Measurements from ENCODE around the gene GTF3C5.

GTF3C5 gene

DNA sequence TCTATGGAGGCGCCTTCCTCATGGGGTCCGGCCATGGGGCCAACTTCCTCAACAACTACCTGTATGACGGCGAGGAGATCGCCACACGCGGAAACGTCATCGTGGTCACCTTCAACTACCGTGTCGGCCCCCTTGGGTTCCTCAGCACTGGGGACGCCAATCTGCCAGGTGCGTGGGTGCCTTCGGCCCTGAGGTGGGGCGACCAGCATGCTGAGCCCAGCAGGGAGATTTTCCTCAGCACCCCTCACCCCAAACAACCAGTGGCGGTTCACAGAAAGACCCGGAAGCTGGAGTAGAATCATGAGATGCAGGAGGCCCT lies 34.2 kb downstream of the GTF3C5 start:
- Histone ChIP-seq H3K4me2 (ENCODE audit: low read depth, low read length, poor library complexity, severe bottlenecking) (no peak overlapping the region), H3K36me3 (ENCODE audit: insufficient read depth, low read length) (no peaks in the 10 kb centered on the region)
- TF ChIP-seq, protein P1, sequence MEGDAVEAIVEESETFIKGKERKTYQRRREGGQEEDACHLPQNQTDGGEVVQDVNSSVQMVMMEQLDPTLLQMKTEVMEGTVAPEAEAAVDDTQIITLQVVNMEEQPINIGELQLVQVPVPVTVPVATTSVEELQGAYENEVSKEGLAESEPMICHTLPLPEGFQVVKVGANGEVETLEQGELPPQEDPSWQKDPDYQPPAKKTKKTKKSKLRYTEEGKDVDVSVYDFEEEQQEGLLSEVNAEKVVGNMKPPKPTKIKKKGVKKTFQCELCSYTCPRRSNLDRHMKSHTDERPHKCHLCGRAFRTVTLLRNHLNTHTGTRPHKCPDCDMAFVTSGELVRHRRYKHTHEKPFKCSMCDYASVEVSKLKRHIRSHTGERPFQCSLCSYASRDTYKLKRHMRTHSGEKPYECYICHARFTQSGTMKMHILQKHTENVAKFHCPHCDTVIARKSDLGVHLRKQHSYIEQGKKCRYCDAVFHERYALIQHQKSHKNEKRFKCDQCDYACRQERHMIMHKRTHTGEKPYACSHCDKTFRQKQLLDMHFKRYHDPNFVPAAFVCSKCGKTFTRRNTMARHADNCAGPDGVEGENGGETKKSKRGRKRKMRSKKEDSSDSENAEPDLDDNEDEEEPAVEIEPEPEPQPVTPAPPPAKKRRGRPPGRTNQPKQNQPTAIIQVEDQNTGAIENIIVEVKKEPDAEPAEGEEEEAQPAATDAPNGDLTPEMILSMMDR (conservative IDR thresholded peaks at IDR 0.05; ENCODE audit: low read length) = no peak
- no peak for TF ChIP-seq EZH2phosphoT487 (IDR thresholded peaks at IDR 0.05; ENCODE audit: borderline replicate concordance)

DNA sequence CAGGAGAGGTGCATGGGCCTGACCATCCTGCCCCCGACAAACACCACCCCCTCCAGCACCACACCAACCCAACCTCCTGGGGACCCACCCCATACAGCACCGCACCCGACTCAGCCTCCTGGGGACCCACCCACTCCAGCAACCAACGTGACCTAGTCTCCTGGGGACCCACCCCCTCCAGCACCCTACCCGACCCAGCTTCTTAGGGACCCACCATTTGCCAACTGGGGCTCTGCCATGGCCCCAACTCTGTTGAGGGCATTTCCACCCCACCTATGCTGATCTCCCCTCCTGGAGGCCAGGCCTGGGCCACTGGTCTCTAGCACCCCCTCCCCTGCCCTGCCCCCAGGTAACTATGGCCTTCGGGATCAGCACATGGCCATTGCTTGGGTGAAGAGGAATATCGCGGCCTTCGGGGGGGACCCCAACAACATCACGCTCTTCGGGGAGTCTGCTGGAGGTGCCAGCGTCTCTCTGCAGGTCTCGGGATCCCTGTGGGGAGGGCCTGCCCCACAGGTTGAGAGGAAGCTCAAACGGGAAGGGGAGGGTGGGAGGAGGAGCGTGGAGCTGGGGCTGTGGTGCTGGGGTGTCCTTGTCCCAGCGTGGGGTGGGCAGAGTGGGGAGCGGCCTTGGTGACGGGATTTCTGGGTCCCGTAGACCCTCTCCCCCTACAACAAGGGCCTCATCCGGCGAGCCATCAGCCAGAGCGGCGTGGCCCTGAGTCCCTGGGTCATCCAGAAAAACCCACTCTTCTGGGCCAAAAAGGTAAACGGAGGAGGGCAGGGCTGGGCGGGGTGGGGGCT lies 35.6 kb downstream of the GTF3C5 start:
- Histone ChIP-seq H3F3A (ENCODE audit: low read depth) (no peaks in the 10 kb centered on the region), H3K79me2 (ENCODE audit: insufficient read depth, low read length) (peaks cover 3% of the 10 kb centered on the region; the same call in 1 of the 2 replicates), H3K36me3 (ENCODE audit: insufficient read depth, low read length) (no peaks in the 10 kb centered on the region), H3K4me1 (ENCODE audit: insufficient read depth, low read length, poor library complexity, severe bottlenecking) (peaks cover 19% of the 10 kb centered on the region), H3K9ac (ENCODE audit: low read depth, low read length, poor library complexity, severe bottlenecking) (no peak overlapping the region), H2AFZ (ENCODE audit: low read length) (no peak overlapping the region), H3K4me3 (ENCODE audit: low read length, poor library complexity, severe bottlenecking) (no peak overlapping the region), H3K27me3 (ENCODE audit: insufficient read depth, low read length, poor library complexity, severe bottlenecking) (no peaks in the 10 kb centered on the region), H3K9me2 (replicated peaks; ENCODE audit: low read depth, low read length) (no peaks in the 10 kb centered on the region), H3K4me2 (ENCODE audit: low read depth, low read length, poor library complexity, severe bottlenecking) (no peak overlapping the region), H3K9me3 (ENCODE audit: insufficient read depth, low read depth, low read length) (no peaks in the 10 kb centered on the region), H4K20me1 (ENCODE audit: insufficient read depth, low read length, poor library complexity, severe bottlenecking) (no peaks in the 10 kb centered on the region)
- no peak for TF ChIP-seq EZH2phosphoT487 (IDR thresholded peaks at IDR 0.05; ENCODE audit: borderline replicate concordance)
- TF ChIP-seq, protein P1 (conservative IDR thresholded peaks at IDR 0.05; ENCODE audit: low read length) = no peak

More for the DNA sequence above, 34.2 kb downstream of the GTF3C5 start:
- no peak overlapping the region for H3K4me3 ChIP-seq (ENCODE audit: low read length, poor library complexity, severe bottlenecking)
- peaks cover 5% of the 10 kb centered on the region; the same call in 1 of the 2 replicates for H3K79me2 ChIP-seq (ENCODE audit: insufficient read depth, low read length)
- no peak overlapping the region for H2AFZ ChIP-seq (ENCODE audit: low read length)
- H3K27me3 ChIP-seq (ENCODE audit: insufficient read depth, low read length, poor library complexity, severe bottlenecking) = no peaks in the 10 kb centered on the region
- no peaks in the 10 kb centered on the region for H4K20me1 ChIP-seq (ENCODE audit: insufficient read depth, low read length, poor library complexity, severe bottlenecking)
- H3F3A ChIP-seq (ENCODE audit: low read depth) = peaks cover 4% of the 10 kb centered on the region
- peaks cover 28% of the 10 kb centered on the region for H3K4me1 ChIP-seq (ENCODE audit: insufficient read depth, low read length, poor library complexity, severe bottlenecking)
- H3K9me2 ChIP-seq (replicated peaks; ENCODE audit: low read depth, low read length) = no peaks in the 10 kb centered on the region
- H3K9ac ChIP-seq (ENCODE audit: low read depth, low read length, poor library complexity, severe bottlenecking) = no peak overlapping the region
- H3K9me3 ChIP-seq (ENCODE audit: insufficient read depth, low read depth, low read length) = no peaks in the 10 kb centered on the region

DNA sequence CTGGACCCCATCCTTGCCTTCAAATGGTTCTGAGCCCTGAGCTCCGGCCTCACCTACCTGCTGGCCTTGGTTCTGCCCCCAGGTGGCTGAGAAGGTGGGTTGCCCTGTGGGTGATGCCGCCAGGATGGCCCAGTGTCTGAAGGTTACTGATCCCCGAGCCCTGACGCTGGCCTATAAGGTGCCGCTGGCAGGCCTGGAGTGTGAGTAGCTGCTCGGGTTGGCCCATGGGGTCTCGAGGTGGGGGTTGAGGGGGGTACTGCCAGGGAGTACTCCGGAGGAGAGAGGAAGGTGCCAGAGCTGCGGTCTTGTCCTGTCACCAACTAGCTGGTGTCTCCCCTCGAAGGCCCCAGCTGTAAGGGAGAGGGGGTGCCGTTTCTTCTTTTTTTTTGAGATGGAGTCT lies 36.2 kb downstream of the GTF3C5 start:
- no peaks in the 10 kb centered on the region for H4K20me1 ChIP-seq (ENCODE audit: insufficient read depth, low read length, poor library complexity, severe bottlenecking)
- peaks cover 14% of the 10 kb centered on the region for H3K4me1 ChIP-seq (ENCODE audit: insufficient read depth, low read length, poor library complexity, severe bottlenecking)
- H3K4me2 ChIP-seq (ENCODE audit: low read depth, low read length, poor library complexity, severe bottlenecking) = no peak overlapping the region
- H3K9me3 ChIP-seq (ENCODE audit: insufficient read depth, low read depth, low read length) = no peaks in the 10 kb centered on the region
- no peaks in the 10 kb centered on the region for H3K36me3 ChIP-seq (ENCODE audit: insufficient read depth, low read length)
- H3K9ac ChIP-seq (ENCODE audit: low read depth, low read length, poor library complexity, severe bottlenecking) = no peak overlapping the region
- TF ChIP-seq, protein P1 (conservative IDR thresholded peaks at IDR 0.05; ENCODE audit: low read length) = no peak
- no peak for TF ChIP-seq EZH2phosphoT487 (IDR thresholded peaks at IDR 0.05; ENCODE audit: borderline replicate concordance)
- H3F3A ChIP-seq (ENCODE audit: low read depth) = no peaks in the 10 kb centered on the region
- no peaks in the 10 kb centered on the region for H3K79me2 ChIP-seq (ENCODE audit: insufficient read depth, low read length)
- H3K27me3 ChIP-seq (ENCODE audit: insufficient read depth, low read length, poor library complexity, severe bottlenecking) = no peaks in the 10 kb centered on the region
- no peaks in the 10 kb centered on the region for H3K9me2 ChIP-seq (replicated peaks; ENCODE audit: low read depth, low read length)
- H2AFZ ChIP-seq (ENCODE audit: low read length) = no peak overlapping the region
- no peak overlapping the region for H3K4me3 ChIP-seq (ENCODE audit: low read length, poor library complexity, severe bottlenecking)

Measured in Loucy (cell line).